C4-2B (cell line): Measurements from ENCODE around the gene WDR27.

Experiments
- ZFX ChIP-seq: fragments of 450-650 bp; IDR thresholded peaks from 2 replicates; pipeline ENCODE4 v1.6.1; 2017
- TF ChIP-seq, protein P1 (sequence below): fragments of 450-650 bp; conservative IDR thresholded peaks from 2 replicates; pipeline ENCODE4 v1.5.1; 2017; ENCODE audit warnings: mild to moderate bottlenecking

DNA sequence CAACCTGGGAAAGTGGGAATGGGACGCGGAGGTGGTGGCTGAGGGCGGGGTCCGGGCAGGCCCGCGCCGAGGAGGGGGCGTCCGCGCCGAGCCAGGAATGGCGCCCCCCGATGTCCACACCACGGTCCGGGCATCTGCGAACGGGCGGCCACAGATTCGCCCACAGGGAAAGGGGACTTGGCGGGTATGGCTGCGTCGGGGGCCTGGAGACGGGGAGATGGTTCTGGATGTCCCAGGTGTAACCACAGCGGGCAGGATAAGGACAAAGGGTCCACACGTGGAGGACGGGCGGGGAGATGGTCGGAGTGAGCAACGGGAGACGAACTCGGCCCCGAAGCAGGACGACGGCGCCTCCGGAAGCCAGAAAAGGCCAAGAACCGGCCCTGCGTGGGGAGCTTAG is 124.6 kb downstream of the WDR27 start:
- TF ChIP-seq, protein P1, sequence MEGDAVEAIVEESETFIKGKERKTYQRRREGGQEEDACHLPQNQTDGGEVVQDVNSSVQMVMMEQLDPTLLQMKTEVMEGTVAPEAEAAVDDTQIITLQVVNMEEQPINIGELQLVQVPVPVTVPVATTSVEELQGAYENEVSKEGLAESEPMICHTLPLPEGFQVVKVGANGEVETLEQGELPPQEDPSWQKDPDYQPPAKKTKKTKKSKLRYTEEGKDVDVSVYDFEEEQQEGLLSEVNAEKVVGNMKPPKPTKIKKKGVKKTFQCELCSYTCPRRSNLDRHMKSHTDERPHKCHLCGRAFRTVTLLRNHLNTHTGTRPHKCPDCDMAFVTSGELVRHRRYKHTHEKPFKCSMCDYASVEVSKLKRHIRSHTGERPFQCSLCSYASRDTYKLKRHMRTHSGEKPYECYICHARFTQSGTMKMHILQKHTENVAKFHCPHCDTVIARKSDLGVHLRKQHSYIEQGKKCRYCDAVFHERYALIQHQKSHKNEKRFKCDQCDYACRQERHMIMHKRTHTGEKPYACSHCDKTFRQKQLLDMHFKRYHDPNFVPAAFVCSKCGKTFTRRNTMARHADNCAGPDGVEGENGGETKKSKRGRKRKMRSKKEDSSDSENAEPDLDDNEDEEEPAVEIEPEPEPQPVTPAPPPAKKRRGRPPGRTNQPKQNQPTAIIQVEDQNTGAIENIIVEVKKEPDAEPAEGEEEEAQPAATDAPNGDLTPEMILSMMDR, result no peak
- TF ChIP-seq ZFX, result no peak
